Endothelial cell of umbilical vein (primary cell): ENCODE results near the gene NPY. TPM values are rescaled to one million over a fixed set of nuclear protein-coding genes. Genes with fewer than 3 reads are reported as not detected.

Experiments used
- BruUV-seq: library from RNA; stranded (reverse); fragments of 400-500 nt; replicated peaks from 2 replicates; lab custom pipeline; 2021; lab: Mats Ljungman, UMichigan
- CTCF ChIA-PET: fragments of 300-600, 350-600 bp; sonication (Branson Sonifier 250); formaldehyde crosslinking; loops from one replicate; lab custom pipeline; 2021; ENCODE audit warnings: antibody characterized with exemption, inconsistent platforms; lab: Charles Lee
- POLR2A ChIA-PET: fragments of 300-600, 350-600 bp; sonication (Branson Sonifier 250); formaldehyde crosslinking; loops from one replicate; lab custom pipeline; 2021; ENCODE audit warnings: antibody characterized with exemption, inconsistent platforms; lab: Charles Lee
- DNase-seq: peaks from one replicate; pipeline ENCODE4 v3.0.0-alpha.2; 2011; ENCODE audit warnings: low read depth, low spot score
- FAIRE-seq: peaks from 2 replicates; lab custom pipeline; 2011; peaks lifted over from hg19 to GRCh38; lab: Jason Lieb, UNC
- H2AFZ ChIP-seq: 2 replicates; pipeline ENCODE4 v1.6.0; 2012; ENCODE audit warnings: low read depth, low read length, control low read depth, inconsistent platforms
- H3K27ac ChIP-seq: 2 replicates; pipeline ENCODE4 v1.5.1; 2011; ENCODE audit warnings: low read depth, mild to moderate bottlenecking, control low read depth, low read length, moderate library complexity; ENCODE audit not compliant: insufficient read depth
- H3K27me3 ChIP-seq, 2 experiments: 2 replicates each; pipeline versions ENCODE4 v1.6.0 to v1.6.1; 2011; ENCODE audit warnings: low read length in 2 of 2, mixed read lengths in 1 of 2; ENCODE audit not compliant: control insufficient read depth in 2 of 2, insufficient read depth in 2 of 2
- H3K36me3 ChIP-seq, 2 experiments: 2 replicates in 1 of 2; 3 replicates in 1 of 2; pipeline ENCODE4 v1.5.1; 2011; ENCODE audit warnings: low read length in 2 of 2, mild to moderate bottlenecking in 1 of 2, moderate library complexity in 1 of 2; ENCODE audit not compliant: control insufficient read depth in 2 of 2, insufficient read depth in 2 of 2; ENCODE audit errors: extremely low read depth in 1 of 2
- H3K4me1 ChIP-seq: 3 replicates; pipeline ENCODE4 v1.5.1; 2011; ENCODE audit warnings: mild to moderate bottlenecking, low read length; ENCODE audit not compliant: control insufficient read depth, insufficient read depth; ENCODE audit errors: extremely low read depth
- H3K4me2 ChIP-seq: 2 replicates; pipeline ENCODE4 v1.6.1; 2011; ENCODE audit warnings: low read length, control low read depth, mixed read lengths; ENCODE audit not compliant: insufficient read depth
- H3K4me3 ChIP-seq, 3 experiments: fragments of 200-600 bp in 1 of 3; sonication (generic), shearing (Covaris generic) in 1 of 3; replicated peaks in 1 of 3; 2 replicates each; pipeline ENCODE4 v1.5.1; 2011 to 2016; ENCODE audit warnings: control low read depth in 3 of 3, low read length in 3 of 3, mild to moderate bottlenecking in 2 of 3, inconsistent platforms in 1 of 3, low read depth in 1 of 3, moderate library complexity in 1 of 3; ENCODE audit not compliant: insufficient read depth in 1 of 3
- H3K79me2 ChIP-seq: 2 replicates; pipeline ENCODE4 v1.6.0; 2012; ENCODE audit warnings: low read length, inconsistent platforms; ENCODE audit not compliant: control insufficient read depth, insufficient read depth
- H3K9ac ChIP-seq: replicated peaks from 2 replicates; pipeline ENCODE3; 2011; ENCODE audit warnings: low read length, control low read depth; ENCODE audit not compliant: insufficient read depth; ENCODE audit errors: extremely low read depth
- H3K9me1 ChIP-seq: replicated peaks from 3 replicates; pipeline ENCODE4 v1.6.0; 2011; ENCODE audit warnings: mild to moderate bottlenecking, low read length; ENCODE audit not compliant: control insufficient read depth, insufficient read depth; ENCODE audit errors: extremely low read depth
- H3K9me3 ChIP-seq: replicated peaks from 2 replicates; pipeline ENCODE4 v1.5.1; 2012; ENCODE audit warnings: low read length, inconsistent platforms; ENCODE audit not compliant: control insufficient read depth, insufficient read depth
- H4K20me1 ChIP-seq: replicated peaks from 2 replicates; pipeline ENCODE3; 2011; ENCODE audit warnings: mild to moderate bottlenecking, low read length; ENCODE audit not compliant: control insufficient read depth, insufficient read depth; ENCODE audit errors: extremely low read depth
- EZH2 ChIP-seq: IDR thresholded peaks from 2 replicates; pipeline ENCODE4 v1.6.1; 2012; ENCODE audit warnings: borderline replicate concordance, low read depth, mild to moderate bottlenecking, moderate library complexity, low read length, inconsistent platforms; ENCODE audit not compliant: severe bottlenecking
- FOS ChIP-seq: IDR thresholded peaks from 2 replicates; pipeline ENCODE4 v1.6.1; 2011; ENCODE audit warnings: mild to moderate bottlenecking, low read length, moderate library complexity, borderline replicate concordance; ENCODE audit not compliant: insufficient read depth
- GATA2 ChIP-seq: IDR thresholded peaks from 2 replicates; pipeline ENCODE4 v1.7.0; 2011; ENCODE audit warnings: low read depth, mild to moderate bottlenecking, moderate library complexity, mixed read lengths, low read length; ENCODE audit not compliant: insufficient read length, insufficient read depth
- JUN ChIP-seq: IDR thresholded peaks from 2 replicates; pipeline ENCODE4 v1.6.1; 2011; ENCODE audit warnings: borderline replicate concordance, low read depth; ENCODE audit not compliant: insufficient read length, insufficient read depth
- MAX ChIP-seq: IDR thresholded peaks from 2 replicates; pipeline ENCODE4 v1.6.1; 2011; ENCODE audit not compliant: insufficient read depth, insufficient read length
- MYC ChIP-seq: IDR thresholded peaks from one replicate; pipeline ENCODE4 v1.6.1; 2011; ENCODE audit warnings: mild to moderate bottlenecking, low read depth, low read length
- POLR2A ChIP-seq: IDR thresholded peaks from 2 replicates; pipeline ENCODE4 v1.6.1; 2012; ENCODE audit warnings: low read depth, mild to moderate bottlenecking, control low read depth, low read length
- POLR2AphosphoS5 ChIP-seq: IDR thresholded peaks from 2 replicates; pipeline ENCODE4 v1.6.1; 2012; ENCODE audit warnings: low read depth, mild to moderate bottlenecking, control low read depth, low read length, moderate library complexity; ENCODE audit not compliant: insufficient read depth
- dilution Hi-C: fragments of 300-500 bp; cut with MboI; formaldehyde crosslinking; loops from one replicate; pipeline ENCODE4 v1.15.0; 2019; ENCODE audit warnings: low sequenced_read_pairs; ENCODE audit not compliant: extremely low pct_ligation_motif_present
- intact Hi-C: fragments of 100-400 bp; cut with micrococcal nuclease; formaldehyde crosslinking; loops from one replicate; pipeline ENCODE4 v1.10.0; 2022
- polyA plus RNA-seq, 4 experiments: library from polyadenylated mRNA; depleted of rRNA in 3 of 4; stranded (reverse) in 3 of 4; unstranded in 1 of 4; fragments of >200 nt; gene quantifications; 2 replicates each; pipeline versions ENCODE4 v1.2.1 to v1.2.3, GENCODE V29; 2011 to 2012; ENCODE audit warnings: missing spikeins in 1 of 4
- total RNA-seq: library from RNA; stranded (reverse); gene quantifications from 2 replicates; pipeline ENCODE4 v1.2.3, GENCODE V29; 2021
- TF ChIP-seq, protein P1 (sequence below), 2 donors: IDR thresholded peaks; 1 replicate in 1 of 2; 2 replicates in 1 of 2; pipeline ENCODE4 v1.5.1; 2011; ENCODE audit warnings: low read length in 2 of 2, mild to moderate bottlenecking in 2 of 2, moderate library complexity in 2 of 2, control low read depth in 1 of 2, inconsistent platforms in 1 of 2, low read depth in 1 of 2; ENCODE audit not compliant: insufficient read depth in 1 of 2; ENCODE audit errors: extremely low read depth in 1 of 2

The NPY gene
- total and polyA plus RNA-seq, 2 donors (not counting 3 experiments of a cell fraction or from before 2014, with no cell fraction given) = not detected

DNA sequence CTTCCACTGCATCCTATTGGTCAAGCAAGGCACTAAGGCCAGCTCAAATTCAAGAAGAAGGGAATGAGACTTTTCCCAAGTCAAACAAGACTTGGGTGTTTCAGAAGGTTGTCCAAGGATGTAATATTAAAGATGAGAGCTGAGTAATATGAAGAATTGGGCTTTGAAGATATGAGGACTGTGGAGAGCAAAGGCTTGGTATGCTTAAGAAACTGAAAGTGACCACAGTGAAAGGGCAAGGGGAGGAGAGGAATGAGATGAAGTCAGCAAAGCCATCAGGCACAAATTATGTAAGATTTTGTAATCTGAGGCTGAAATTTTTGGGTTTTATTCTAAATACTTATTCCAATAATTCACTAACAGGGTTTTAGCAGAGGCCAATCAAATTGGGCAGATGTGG, 38.6 kb upstream of the NPY start:
- POLR2A ChIA-PET = no interaction called here
- intact Hi-C loops = no loop called here
- Histone ChIP-seq H3K79me2 (no peaks in the 10 kb centered on the region), H3K27me3 (no peaks in the 10 kb centered on the region), H2AFZ (no peak overlapping the region), H3K9me1 (no peaks in the 10 kb centered on the region), H3K9ac (no peak overlapping the region), H3K27ac (no peak overlapping the region), H3K4me2 (no peak overlapping the region), H3K4me1 (no peaks in the 10 kb centered on the region), H3K4me3 (no peak overlapping the region), H3K36me3 (no peaks in the 10 kb centered on the region), H3K9me3 (no peaks in the 10 kb centered on the region), H4K20me1 (no peaks in the 10 kb centered on the region)
- dilution Hi-C loops = no loop called here
- TF ChIP-seq GATA2 (no peak), EZH2 (no peak), JUN (no peak), MYC (no peak), POLR2AphosphoS5 (no peak), POLR2A (no peak), FOS (no peak), MAX (no peak)
- TF ChIP-seq, protein P1, sequence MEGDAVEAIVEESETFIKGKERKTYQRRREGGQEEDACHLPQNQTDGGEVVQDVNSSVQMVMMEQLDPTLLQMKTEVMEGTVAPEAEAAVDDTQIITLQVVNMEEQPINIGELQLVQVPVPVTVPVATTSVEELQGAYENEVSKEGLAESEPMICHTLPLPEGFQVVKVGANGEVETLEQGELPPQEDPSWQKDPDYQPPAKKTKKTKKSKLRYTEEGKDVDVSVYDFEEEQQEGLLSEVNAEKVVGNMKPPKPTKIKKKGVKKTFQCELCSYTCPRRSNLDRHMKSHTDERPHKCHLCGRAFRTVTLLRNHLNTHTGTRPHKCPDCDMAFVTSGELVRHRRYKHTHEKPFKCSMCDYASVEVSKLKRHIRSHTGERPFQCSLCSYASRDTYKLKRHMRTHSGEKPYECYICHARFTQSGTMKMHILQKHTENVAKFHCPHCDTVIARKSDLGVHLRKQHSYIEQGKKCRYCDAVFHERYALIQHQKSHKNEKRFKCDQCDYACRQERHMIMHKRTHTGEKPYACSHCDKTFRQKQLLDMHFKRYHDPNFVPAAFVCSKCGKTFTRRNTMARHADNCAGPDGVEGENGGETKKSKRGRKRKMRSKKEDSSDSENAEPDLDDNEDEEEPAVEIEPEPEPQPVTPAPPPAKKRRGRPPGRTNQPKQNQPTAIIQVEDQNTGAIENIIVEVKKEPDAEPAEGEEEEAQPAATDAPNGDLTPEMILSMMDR (IDR thresholded peaks at IDR 0.05; ENCODE audit: extremely low read depth in 1 of 2, insufficient read depth in 1 of 2, low read depth in 1 of 2, low read length in 2 of 2) = no peak
- DNase-seq (no peak), FAIRE-seq (no peak)
- no TSS peak for BruUV-seq
- CTCF ChIA-PET = no interaction called here
